Activated T-cell treated with anti-CD3 and anti-CD28 coated beads, Interleukin-2, amount 50 U/mL, for 1 hour (primary cell): Measurements from ENCODE around the gene NFATC2.

Experiments used
- DNase-seq: peaks from one replicate; pipeline ENCODE4 v3.0.0-alpha.2; 2020

NFATC2 gene

DNA sequence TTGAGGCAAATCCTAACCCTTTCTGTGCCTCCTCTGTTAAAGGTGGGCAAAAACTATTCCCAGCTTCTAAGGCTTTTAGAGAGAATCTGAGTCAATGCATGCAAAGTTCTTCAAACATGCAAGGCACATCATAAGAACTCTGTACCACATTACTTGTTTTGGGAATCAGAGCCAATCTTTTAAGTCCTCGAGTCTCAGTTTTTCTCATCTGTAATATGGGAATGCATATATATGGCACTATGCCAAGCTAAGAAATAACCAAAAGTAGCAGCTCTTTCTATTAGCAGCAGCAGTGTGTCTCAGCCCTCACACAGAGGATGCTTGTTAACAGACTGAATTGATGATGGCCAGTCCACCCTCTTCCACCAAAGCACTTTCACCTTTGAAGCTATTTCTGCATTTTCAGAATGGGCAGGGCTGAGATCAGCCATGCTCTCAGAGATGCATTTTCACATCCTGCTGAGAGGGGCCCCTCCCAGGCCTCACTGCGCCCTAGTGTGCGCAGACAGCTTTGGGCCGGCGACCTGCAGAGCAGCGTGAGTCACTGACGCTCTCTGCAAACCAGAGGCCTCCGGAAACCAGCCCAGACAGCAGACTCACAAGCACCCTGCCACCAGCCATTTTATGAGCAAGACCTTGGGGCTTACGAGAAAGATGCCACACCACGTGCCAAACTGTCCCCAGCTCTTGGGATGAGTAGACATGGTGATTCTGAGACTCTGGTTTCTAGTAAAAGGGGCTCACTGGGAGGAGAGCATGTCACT is 138.0 kb downstream of the NFATC2 start:
- DNase-seq: peak; percentile 79

DNA sequence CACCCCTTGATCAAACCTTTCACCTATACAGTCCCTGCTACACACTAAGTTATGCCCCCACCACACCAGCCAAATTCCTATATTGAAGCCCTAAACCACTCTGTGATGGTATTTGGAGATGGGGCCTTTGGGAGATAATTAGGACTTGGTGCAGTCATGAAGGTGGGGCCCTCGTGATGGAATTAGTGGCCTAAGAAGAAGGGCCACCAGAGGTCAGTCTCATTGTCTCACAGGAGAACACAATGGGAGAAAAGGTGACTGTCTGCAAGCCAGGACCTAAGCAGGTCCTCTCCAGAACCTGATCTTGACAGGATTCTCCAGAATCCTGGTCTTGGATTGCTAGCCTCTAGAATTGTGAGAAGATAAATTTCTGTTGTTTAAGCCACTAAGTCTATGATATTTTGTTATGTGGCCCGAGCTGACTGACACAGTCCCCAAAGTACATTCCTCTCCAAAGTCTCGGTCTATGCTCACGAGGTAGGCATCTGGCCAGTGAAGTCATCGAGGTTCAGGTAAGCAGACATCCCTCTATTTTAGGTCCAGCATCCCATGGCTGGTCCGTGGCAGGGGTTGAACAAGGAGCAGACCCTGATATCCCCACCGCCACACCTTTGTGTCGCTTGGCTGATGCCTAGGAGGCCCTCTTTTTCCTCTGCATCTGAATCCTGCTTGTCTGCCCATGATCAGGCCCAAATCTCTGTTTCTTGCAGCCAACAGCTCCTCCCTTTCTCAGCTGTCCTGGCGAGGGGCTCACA is 138.9 kb downstream of the NFATC2 start:
- DNase-seq: no peak

DNA sequence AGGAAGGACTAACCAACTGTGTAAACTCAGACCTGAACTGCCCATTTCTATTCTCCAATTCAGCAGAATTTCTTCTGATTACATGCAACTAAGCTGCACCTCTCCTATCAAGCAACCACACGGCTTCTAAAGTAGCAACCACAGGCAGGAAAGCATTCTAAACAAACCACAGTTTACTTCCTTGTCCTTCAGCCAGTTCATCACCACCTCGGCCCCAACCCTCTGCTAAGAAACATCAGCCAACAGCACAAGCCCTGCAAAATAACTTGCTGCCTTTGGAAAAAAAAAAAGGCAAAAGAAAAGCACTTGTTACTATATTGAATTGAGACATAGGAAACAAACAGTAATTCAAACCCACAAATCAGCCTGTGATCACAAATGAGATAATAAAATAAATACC is 140.3 kb downstream of the NFATC2 start:
- DNase-seq: peak; percentile 49

DNA sequence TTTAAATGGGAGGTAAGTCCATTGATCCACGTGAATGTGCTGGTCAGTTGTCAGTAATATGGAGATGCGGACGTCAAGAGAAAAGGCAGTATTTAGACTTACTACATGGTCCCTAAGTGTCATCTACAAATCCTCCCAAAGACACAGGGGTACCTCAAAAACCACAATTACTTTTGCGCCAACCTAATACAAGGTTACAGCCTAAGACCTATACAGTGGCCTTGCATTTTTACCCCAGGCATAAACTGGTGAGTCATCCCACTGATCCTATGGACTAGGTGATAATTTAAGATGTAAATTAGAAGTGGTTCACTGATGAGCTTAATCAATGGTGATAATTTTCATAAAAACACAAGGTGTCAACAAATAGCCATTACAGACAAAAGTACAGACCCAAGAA is 141.0 kb downstream of the NFATC2 start:
- DNase-seq: no peak

DNA sequence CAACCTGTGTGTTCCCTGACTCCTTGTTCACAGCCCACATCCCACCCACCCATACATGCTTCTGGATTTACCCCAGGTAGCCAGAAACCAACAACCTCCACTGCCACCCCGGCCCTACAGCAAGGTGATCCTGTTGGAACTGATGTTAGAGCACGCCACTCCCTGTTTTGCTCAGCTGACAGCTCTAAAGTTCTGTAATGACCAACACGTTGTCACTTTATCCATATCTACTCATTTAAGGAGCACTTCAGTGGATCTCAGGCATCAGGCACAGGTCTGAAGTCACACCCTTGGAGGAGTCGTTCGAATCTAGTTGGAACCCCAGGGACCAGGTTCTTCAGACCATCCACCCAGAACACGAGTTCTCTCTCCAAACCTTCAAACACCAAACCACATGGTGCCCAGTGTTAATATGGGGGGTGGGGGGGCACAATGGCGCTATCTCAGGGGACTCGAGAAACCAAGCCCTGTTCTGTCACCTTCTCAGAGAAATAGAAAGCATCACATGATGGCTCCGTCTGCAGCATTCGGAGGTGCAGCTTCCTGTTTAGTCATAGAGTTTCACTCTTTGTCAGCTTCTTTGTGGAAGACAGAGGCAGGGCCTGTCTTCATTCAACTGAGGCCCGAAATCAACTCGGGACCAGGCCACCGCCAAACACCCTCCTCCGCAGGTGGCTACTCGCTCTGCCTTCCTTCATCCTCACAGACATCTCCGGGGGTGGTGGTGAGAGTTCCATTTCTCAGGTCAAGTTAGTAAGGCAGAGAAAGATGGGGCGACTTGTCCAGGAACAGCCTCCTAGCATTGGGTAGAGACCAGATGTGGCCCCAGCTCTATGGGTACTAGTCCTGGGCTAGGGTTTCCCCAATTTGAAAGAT is 142.2 kb downstream of the NFATC2 start:
- peak; percentile 68 for DNase-seq

DNA sequence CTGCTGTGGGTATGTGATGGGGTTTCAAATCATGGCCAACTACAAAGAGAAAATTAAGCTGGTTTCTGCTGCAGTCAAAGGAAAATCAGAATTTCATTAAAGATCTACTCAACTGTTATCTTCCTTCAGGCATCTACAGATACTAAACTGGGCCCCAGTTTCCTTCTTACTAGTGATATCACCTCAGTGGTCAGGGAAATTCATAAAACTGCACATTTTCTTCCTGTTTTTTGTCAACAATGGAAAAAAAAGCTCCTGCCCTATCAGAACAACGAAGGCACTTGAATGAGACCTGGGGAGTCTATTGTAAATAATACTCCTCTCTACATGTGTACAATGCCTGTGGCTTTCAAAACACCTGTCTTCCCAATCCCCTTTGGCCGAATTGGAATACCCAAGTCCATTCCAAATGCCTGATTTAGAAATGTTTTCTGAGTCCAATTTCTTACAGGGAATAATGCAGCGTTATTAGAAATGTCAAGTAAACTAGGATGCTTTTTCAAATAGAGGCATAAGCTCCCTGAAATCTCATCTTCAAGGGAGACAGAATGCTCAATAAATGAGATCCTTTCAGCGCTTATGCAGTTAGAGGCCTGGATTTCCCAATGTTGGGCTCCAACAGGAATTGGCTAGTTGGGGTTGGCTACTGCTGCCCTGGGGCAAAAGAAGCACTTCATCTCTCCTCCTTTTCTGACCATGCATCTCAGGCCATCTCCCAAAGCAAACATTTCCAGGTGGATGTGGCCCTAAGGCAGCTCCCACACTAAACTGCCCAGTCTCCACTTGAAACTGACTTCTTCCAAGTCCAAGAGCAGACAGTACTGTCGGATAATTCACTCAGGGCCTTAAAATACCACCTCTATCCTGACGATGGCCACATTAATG is 143.3 kb downstream of the NFATC2 start:
- no peak for DNase-seq

DNA sequence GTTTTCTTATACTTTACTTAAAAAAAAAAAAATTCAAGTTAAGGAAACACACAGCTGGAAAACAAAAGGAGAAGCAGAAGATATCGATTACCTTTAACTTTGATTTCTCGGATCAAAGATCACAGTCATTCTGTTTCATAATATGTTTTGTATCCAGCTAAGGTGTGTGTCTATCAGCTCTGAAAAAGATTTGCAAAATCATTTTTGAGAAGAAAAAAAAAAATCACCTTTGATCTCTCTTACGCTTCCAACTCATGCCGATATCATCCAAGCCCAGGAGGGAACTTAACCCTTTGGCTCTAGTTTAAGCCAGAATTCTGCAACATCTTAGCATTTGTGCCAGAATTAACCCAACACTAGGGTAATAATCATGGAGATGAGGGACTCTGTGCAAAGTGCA is 144.0 kb downstream of the NFATC2 start:
- DNase-seq: no peak

DNA sequence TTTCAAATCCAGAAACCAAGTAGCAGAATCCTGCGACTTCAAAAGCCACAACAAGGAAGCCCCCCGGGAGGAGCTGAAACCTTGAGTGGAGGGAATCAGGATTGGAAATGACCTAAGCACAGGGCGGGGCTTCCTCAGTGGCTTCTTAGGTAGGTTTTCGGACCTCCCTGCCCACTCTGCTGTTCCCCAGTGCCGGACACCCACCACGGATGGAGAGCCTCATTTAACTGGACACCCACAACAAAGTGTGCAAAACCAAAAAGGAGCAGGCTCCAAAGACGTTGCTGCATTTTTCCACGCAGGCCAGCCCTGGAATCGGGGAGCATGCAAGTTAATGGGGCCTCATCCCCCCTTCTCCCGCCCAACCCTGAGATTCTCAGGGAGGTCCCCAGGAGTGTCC is 144.4 kb downstream of the NFATC2 start:
- no peak for DNase-seq

DNA sequence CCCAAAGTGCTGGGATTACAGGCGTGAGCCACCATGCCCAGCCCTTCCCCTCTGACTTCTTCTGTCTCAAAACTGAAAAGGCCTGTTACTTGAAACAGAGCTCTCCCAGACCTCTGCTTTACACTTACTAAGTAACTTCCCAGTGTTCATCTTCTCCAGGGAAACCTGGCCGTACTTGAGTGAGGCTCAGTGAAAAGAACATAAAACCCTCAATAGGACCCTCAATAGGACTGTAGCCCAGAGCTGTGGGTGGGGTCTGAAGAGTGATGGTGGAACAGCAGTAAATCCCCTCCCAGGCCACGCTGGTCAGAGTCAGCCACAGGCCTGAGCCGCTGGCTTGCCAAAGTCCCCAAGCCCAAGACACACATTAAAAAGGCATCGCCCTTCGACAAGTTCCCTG is 145.4 kb downstream of the NFATC2 start:
- no peak for DNase-seq

DNA sequence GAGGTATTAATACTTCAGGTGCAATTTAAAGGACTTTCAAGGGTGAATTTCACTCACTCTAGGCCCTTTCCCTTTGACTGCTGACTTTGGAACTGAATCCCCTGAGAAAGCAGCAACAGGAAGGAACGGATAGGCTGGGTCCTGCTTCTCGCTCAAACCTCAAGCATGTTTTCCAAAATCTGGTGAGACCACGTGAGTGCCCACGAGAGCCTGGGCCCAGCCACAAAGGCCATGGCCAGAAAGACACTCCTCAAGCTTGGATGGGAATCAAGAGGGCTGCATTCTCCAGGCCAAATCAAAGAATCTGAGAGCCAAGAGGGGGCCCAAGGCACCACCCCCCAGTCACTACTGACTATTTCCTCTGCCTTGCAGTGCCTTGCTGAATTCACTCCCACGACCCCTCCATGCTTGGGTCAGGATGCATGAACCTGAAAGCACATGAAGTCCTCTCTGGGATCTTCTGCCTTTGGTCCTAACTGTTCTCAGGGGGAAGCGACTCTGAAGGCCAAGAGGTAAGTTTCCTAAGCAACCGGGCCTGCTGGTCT is 146.1 kb downstream of the NFATC2 start:
- DNase-seq: no peak

DNA sequence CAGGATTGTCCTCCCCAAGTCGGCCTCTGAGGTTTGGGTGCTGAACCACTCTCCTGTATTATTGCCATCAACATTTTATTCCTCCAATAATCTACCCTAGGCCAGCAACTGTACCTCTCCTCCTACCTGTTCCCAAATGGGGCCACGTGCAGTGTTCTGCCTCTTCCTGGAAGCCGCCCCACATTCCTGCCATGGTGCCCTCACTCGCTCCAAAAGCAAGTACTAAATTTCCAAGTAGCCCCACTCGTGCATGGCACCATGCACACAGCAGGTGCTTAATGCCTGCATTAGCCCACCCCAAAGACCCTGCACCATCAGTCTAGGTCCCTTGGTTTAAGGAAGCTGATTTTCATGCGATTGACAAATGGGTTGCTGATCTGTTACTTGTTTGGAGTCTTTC is 147.8 kb downstream of the NFATC2 start:
- no peak for DNase-seq

DNA sequence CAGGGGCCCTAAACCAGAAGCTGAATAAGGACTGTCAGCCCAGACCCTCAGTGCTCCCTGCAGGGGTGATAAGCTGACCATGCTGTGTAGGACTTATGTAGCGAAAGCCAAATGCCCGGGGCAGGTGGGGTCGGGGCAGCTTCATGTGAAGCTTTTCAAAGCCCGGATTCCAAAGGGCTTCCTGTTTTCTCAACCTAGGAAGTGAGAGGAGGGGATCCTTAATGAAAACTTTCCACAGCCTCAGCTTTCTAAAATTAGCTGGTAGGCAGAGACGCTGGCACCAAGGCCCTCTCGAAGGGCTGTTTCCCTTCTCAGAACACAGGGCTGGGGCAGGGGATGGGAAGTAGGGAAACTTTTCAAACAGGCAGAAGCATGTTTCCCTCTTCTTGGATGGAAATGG is 148.9 kb downstream of the NFATC2 start:
- no peak for DNase-seq

DNA sequence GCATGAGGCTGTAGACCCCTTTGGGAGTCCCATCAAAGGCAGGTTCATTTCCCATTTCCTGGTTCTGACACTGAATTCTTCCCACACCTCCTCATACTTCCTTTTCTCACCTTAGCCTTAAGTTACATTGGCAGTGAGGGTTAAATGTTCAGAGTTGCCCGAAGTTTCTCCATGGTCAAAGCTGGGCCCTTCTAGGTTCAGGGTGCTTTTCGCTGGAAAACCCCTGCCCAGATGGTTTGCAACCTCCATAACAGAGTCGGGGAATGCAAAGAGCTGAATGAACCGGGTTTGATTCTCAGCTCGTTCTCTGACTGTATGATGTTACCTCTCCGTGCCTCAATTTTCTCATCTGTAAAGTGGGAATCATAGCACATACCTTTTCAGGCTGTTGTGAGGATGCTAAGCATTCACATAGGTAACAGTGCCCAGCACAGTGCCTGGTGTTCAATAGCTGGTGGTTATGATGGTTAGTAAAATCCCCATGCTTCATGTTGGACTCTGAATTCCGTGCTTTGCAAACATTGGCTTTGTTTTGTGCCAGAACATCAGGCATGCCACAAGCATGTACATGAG is 149.8 kb downstream of the NFATC2 start:
- DNase-seq: no peak

DNA sequence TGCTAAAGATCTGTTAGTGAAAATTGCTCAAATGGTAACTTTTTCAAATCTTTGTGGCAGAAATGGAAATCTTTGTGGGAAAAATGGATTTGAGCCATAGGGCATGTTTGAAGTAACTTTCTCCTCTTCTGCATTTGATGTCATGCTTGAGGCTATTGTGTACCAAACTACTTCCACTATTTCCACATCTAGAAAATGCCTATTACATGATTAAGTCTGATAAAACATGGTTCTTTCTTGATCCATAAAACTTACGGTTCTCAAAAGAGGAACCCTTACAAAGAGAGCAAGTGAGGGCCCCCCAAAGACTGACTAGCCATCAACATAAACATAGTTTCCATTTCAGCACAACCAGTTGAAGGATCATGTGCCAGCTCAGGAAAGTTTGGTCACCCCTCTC is 150.6 kb downstream of the NFATC2 start:
- no peak for DNase-seq

DNA sequence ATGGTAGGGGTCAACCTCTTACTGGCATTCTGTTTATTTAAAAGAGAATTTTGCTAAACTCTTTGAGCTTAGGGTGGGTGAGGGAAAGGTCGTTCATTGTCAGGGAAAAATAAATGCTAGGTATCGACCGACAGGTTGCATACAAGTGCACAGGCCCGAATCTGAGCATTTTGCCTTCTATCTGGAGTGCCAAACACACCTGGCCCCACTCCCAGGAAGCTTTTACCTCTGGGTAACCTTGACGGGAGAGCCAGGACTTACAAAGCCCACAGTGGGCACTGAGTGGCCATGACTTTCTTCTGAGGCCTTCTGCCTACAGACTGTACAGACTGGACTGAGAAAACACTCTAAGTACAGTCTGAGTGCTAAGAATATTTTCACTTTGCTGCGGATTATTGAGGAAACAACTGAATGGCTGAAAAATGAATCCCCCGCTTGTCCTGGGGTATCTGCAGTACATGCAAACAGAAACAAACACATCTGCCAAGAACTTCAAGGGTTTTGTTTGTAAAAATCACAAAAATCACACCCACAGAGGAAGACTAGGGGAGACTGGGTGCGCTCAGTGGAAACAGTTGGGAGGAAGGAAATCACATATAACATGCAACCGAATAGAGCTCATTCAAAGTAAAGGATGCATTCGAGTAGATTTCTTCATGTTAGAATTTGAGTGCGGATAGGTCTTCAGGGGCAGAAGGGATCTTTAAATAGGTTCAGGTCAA is 152.8 kb downstream of the NFATC2 start:
- no peak for DNase-seq

DNA sequence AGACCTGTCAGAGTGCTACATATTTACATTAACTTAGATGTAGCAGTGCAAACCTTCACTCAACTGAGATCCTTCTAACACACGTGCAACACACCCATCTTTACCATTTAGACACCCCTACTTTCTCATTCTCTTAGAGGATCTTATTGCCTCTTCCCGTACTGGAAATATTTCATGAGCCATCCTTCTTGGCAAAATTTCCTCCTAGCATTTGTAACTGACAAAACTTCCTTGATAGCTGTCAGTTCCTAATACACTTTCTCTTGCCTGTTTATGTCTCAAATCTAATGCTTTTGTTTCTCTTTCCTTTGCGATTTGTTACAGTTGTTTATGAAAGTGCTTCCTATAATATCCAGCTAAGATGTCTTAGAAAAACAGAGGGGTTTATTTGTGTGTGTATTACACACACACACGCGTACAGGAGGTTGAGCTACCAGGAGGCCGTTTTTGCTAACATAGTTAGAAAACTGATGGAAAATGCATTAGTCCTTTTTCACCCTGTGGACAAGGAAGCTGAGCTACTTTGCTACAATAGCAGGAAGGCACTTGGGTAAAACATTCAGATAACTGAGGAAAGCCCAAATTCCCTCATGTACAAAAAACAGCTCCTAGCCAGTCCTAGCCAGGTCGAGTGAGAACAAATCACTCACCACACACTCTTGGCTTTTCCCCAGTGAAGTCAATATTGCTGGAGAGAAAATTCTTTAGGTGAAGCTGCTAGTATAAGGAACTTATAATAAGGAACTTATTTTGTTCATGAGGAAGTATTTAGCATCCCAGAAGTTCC is 153.6 kb downstream of the NFATC2 start:
- DNase-seq: no peak

DNA sequence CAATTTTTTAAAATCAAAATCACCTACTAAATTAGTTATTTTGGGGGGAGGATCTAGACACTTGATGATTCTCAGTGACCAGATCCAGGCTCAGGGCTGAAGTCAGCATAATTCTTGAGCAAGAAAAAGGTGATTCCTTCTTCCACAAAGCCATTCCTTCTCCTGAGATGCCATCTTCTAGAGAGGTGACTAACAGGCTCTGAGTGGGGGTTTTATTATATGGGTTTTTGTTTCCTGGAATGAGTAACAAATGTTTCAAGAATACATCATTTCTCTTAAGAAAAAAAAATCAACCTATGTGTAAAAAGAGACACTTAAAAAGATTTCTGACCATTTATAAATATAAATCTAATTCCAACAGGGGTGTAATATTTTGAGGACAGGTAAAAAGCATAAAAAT is 154.3 kb downstream of the NFATC2 start:
- no peak for DNase-seq

DNA sequence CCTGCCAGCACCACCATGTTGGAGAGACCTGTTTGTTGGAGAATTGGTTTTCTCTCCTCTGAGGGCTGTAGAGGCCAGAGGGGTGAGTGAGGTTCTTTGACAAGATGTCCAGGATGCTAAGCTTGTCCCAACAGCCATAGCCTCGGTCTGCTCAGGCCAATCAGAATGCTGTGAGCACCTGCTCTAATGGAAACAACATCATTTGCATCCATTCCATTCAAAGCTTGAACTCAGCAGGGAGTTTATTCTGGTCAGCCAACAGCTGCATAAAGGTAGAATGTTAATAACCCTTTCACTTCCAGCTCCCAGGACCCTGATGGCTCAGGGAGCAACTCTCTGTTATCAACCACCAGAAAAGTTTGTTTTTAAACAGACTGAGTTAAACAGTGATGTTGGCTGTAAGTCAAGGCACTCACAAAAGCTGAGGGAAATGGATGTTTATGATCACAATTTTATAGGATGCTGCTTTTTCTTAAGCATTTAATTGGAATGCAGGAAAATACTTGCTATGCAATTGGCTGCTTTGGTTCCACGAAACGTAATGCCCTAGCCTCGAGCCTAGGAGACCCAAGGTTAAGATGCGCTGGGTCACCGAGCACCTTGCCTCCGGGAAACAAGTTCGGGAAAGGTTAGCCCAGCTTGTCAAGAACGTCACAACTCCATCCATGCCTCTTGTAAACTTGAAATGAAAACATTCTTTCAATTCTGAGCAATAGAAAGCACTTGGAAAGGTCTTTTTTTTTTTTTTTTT is 155.2 kb downstream of the NFATC2 start:
- DNase-seq: no peak

DNA sequence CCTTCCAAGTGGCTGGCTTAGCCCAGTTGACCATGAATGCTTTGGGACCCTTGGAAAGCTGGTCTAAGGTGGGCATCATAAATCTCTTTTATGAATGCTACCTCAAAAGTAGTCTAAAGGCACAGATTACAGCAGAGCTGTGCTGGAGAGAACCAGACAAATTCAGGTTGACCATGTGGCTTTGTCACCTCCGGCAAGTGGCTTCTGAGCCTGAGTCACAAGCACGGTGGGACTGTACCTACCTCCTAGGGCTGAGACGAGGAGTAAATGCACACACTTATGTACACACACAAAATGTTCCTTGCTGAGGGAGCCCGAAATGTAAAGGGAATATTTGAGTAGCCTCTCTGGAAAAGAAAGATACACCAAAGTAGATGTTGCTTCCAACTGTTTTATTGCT is 155.9 kb downstream of the NFATC2 start:
- no peak for DNase-seq
